GM12892 (cell line): ENCODE results near the gene SIRT7.

Experiments used
- DNase-seq: peaks from one replicate; pipeline ENCODE4 v3.0.0; 2011; ENCODE audit not compliant: insufficient read length
- FAIRE-seq: peaks from 2 replicates; lab custom pipeline; 2011; peaks lifted over from hg19 to GRCh38; lab: Jason Lieb, UNC
- POLR2A ChIP-seq: IDR thresholded peaks from 2 replicates; pipeline ENCODE4 v1.6.1; 2011; ENCODE audit warnings: low read depth, low read length, control low read depth
- POLR2AphosphoS5 ChIP-seq: IDR thresholded peaks from 2 replicates; pipeline ENCODE4 v1.6.1; 2011; ENCODE audit warnings: low read depth, low read length, control low read depth
- TAF1 ChIP-seq: IDR thresholded peaks from 2 replicates; pipeline ENCODE4 v1.6.1; 2011; ENCODE audit warnings: low read depth, mild to moderate bottlenecking, control low read depth, low read length, borderline replicate concordance

The SIRT7 gene

DNA sequence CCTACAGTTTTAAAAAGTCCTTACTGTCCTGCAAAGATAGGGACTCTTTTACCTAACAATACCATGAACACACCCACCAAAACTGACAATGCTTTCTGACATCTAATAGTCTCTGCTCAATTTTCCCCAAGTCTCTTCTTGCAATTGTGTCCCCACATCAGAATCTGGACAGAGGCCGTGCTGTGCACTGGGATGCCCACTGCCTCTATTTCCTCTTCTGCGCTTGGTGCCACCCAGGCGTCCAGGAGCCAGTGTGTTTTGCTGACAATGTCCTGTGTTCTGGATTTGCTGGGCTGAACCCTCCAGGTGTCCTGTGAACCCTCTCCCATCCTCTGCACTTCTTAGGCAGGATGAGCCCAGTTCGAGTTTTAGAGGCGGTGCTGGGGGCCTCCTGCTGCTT, 40.4 kb downstream of the SIRT7 start:
- DNase-seq: no peak
- TF ChIP-seq POLR2AphosphoS5 (peak; percentile 64), TAF1 (no peak), POLR2A (no peak)
- FAIRE-seq: no peak

GRCh38 chr17:81871387-81872230, 46.4 kb downstream of the SIRT7 start:
- peak; percentile 99 for DNase-seq
- TF ChIP-seq POLR2A (peak; percentile 73), POLR2AphosphoS5 (peak; percentile 69), TAF1 (peak; percentile 48; the same call in 1 of the 2 replicates)
- FAIRE-seq: peak; percentile 96

- DNase-seq (no peak), FAIRE-seq (no peak)
These were observed 47.0 kb downstream of the SIRT7 start, which contains the start of gene ARHGDIA for GRCh38 chr17:81870981-81871386. TSS of gene ARHGDIA (minus strand) at chr17:81871337. CDS start at chr17:81869930, 1,407 bp downstream.

DNA sequence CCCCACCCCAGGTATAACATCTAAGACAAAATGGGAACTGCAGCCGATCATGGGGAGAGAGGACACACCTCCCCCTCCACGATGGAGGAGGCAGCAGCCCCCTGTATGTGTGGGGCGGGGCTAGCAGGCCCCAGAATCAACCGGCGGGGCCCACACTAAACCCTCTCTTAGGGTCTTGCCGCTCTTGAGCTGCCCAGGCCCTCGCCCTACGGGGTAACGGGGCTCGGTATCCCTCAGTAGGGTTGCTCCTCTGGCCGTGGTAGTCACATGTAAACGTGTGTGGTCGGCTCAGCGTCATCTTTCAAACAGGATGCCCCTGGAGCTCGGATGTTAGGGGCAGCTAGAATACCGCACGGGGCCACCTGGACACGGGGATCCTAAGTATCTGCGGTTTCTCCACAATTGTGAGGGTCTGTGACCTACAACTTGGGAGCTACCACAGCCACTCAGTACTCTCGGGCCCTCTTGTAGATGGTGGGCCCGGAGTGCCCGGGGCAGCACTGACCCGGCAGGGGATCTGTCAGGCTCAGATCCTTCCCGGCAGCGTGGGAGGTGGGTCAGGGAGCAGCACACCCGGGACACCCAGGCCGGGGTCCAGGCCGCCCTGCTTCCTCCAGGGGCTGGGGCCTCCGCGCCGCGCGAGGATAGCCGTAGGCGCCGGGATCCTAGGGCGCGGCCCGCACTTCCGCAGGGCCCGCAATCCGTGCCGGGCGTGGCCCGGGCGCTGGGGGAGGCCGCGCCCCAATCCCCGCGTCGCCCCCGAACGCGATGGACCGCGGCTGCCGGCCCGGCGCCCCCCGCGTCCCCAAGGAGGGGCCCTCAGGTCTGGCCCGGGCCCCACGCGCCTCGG, 47.6 kb downstream of the SIRT7 start:
- FAIRE-seq: peak; percentile 30
- TF ChIP-seq POLR2A: peak; percentile 47
- TF ChIP-seq POLR2AphosphoS5: no peak
- TF ChIP-seq TAF1: no peak
- DNase-seq: peak; percentile 46

More at GRCh38 chr17:81870981-81871386, 47.0 kb downstream of the SIRT7 start, which contains the start of gene ARHGDIA:
- no peak for TF ChIP-seq POLR2AphosphoS5
- TF ChIP-seq POLR2A: no peak
- TF ChIP-seq TAF1: no peak; the same call in 1 of the 2 replicates

DNA sequence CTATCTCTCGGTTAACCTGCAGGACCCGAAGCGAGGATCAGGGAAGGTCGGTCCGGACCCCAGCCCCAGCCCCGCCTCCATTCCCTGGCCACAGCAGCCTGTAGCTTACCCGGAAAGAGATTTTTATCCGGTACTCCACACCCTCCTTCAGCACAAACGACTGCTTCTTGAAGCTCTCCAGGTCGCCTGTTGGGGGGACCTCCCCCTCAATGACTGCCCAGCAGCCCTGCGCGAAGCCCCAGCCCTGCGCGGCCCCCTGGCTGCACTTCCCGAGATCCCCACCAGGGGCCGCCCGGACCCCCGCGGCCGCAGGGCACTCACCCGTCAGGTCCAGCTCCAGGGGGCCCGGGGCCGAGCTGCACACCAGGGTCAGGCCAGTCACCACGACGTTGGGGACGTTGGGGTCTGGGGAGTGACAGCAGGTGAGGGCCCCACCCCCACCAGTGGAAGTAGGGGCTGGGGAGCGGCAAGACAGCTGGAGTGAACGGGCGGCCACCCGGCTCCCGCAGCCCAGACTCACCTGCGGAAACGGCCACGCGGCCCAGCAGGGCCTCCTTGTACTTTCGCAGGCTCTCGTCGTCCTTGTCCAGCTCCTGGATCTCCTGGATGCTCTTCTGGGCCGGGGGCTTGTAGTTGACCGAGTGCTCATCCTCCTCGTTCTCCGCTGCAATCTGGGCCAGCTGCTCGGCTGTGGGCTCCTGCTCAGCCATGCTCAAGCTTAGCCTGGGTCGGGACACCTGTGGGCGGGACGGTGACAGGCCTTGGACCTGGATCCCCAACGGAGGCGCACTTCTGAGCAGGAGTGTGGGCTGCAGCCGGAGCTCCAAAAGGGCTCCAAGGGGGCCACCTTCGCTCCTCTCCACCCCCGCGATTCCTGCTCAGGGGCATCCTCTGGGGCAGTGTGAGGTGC, 48.5 kb downstream of the SIRT7 start:
- FAIRE-seq (no peak), DNase-seq (peak; percentile 78)
- TF ChIP-seq POLR2A (peak; percentile 51; the same call in 1 of the 2 replicates), POLR2AphosphoS5 (peak; percentile 34; the same call in 1 of the 2 replicates), TAF1 (no peak)

GRCh38 chr17:81868674-81869220, 49.2 kb downstream of the SIRT7 start:
- TF ChIP-seq POLR2A (0 out of 2 replicates have a peak, but pooled peaks have one; percentile 0), POLR2AphosphoS5 (no peak; the same call in 1 of the 2 replicates)
- DNase-seq (peak; percentile 6), FAIRE-seq (no peak)

DNA sequence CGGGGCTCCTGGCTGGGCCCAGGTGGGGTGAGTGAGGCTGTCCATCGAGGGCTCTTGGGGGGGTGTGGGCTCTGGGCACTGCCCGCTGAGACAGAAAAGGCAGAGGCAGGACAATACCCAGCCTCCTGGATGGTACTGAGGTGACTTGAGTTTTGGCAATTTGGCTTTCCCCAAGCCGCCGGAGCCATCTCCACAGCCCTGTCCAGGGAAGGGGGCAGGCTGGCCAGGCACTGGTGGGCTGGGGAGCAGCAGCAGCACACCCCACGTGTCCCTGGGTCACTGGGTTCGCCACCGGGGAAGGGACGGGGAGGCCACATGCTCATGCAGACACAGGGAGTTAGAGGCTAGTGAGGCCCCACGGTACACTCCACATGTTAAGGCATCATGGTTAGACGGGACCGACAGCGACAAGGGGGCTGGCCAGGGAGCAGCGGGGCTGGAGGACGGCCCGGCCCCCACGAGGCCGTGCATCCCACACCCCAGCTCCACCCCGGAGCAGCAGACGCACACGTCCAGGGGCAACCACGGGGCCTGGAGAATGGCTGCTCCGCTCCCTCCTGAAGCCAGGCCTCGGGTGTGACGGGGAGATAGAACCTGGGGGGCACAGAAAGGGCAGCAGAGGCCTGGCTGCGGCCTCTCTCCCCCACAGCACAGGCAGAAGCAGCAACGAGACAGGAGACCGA, 49.8 kb downstream of the SIRT7 start:
- FAIRE-seq (no peak), DNase-seq (no peak)
- TF ChIP-seq POLR2AphosphoS5 (no peak; the same call in 1 of the 2 replicates), TAF1 (no peak), POLR2A (peak; percentile 42; the same call in 1 of the 2 replicates)

- FAIRE-seq (peak; percentile 21), DNase-seq (no peak)
- TF ChIP-seq TAF1 (no peak), POLR2A (peak; percentile 15), POLR2AphosphoS5 (peak; percentile 69)
These were observed 50.6 kb downstream of the SIRT7 start for GRCh38 chr17:81867170-81867990.

DNA sequence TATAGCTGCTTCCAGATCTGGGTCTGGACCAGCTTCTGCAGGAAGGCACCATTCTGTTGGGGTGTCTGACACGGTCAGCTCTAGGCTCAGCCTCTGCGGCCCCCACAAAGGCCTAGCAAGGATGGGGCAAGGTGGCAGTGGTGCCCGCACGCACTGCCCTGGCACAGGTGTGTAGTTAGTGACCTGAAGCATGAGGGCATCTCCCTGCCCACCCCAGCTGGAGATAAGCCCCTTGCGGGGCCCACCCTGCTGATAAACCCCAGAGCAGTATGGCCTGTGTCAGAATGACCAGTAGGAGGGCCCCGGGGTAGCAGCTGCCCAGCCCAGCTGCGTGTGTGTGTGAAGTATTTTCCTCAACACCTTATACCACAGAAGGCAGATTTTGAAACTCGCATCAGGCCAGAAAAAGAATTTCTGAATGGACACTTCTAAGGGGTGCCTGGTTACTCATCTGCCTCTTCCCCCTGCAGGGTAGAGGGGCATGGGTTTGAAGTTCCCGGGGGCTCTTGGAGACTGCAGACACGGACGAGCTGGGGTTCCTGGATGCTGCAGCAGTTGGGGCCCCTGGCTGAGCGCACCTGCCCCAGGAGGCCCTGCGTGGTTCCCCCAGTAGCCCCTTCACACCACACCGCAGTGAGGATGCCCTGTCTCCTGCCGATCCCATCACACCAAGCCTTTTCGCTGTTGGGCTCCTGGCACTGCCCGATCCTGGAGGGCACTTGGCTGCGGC, 51.4 kb downstream of the SIRT7 start:
- FAIRE-seq: no peak
- DNase-seq: no peak
- TF ChIP-seq POLR2A: peak; percentile 77
- peak; percentile 94 for TF ChIP-seq POLR2AphosphoS5
- TF ChIP-seq TAF1: no peak
